Thyroid gland (tissue), 4 donors: ENCODE results near the gene F2RL2. TPM values are rescaled to one million over a fixed set of nuclear protein-coding genes. Genes with fewer than 3 reads are reported as not detected.
A peak's percentile ranks its signal among the peaks of the same experiment; 100 is the strongest.

ENCODE experiments used
- DNase-seq, 2 donors: peaks; one replicate each; pipeline ENCODE4 v3.0.0-alpha.2; 2019
- H3K27ac ChIP-seq, 3 donors: fragments of 200-600 bp; sonication (generic); 1 replicate in 2 of 3; 2 replicates in 1 of 3; pipeline ENCODE4 v1.5.1; 2016 to 2019; ENCODE audit warnings: mild to moderate bottlenecking in 1 of 3, moderate library complexity in 1 of 3
- H3K27me3 ChIP-seq: fragments of 200-600 bp; sonication (generic); one replicate; pipeline ENCODE4 v1.5.1; 2019
- H3K36me3 ChIP-seq, 2 donors: fragments of 200-600 bp; sonication (generic); one replicate each; pipeline ENCODE4 v1.5.1; 2016 to 2019
- H3K4me1 ChIP-seq, 2 donors: fragments of 200-600 bp; sonication (generic); one replicate each; pipeline ENCODE4 v1.5.1; 2017 to 2019
- H3K4me3 ChIP-seq, 3 donors: fragments of 200-600 bp; sonication (generic); replicated peaks in 1 of 3; 1 replicate in 2 of 3; 2 replicates in 1 of 3; pipeline ENCODE4 v1.5.1; 2016; ENCODE audit warnings: mild to moderate bottlenecking in 1 of 3
- H3K9me3 ChIP-seq: fragments of 200-600 bp; sonication (generic); one replicate; pipeline ENCODE4 v1.5.1; 2017
- POLR2A ChIP-seq, 2 donors: fragments of 450-650 bp; IDR thresholded peaks; one replicate each; pipeline ENCODE4 v1.6.1; 2017; ENCODE audit warnings: antibody characterized with exemption in 2 of 2, mild to moderate bottlenecking in 2 of 2, moderate library complexity in 1 of 2
- WGBS, 2 donors: methylation state at CpG; one replicate each; pipeline ENCODE4 v1.1.5; 2017; 5-methylcytosine and 5-hydroxymethylcytosine counted together
- intact Hi-C: fragments of 100-400 bp; cut with DNase I; formaldehyde crosslinking; loops from one replicate; pipeline ENCODE4 v1.15.1; 2023
- total RNA-seq, 4 donors: library from RNA; depleted of rRNA; stranded (reverse); fragments of >200 nt; gene quantifications; one replicate each; pipeline ENCODE4 v1.2.3, GENCODE V29; 2016
- TF ChIP-seq, protein P1 (sequence below), 6 experiments: fragments of 200-600 bp in 3 of 6; fragments of 450-650 bp in 3 of 6; sonication (generic) in 3 of 6; IDR thresholded peaks; one replicate each; pipeline ENCODE4 v1.5.1; 2016 to 2019; ENCODE audit warnings: antibody characterized with exemption in 6 of 6, mild to moderate bottlenecking in 2 of 6, inconsistent platforms in 1 of 6, moderate library complexity in 1 of 6

F2RL2 gene
- total RNA-seq, 4 donors from 2014 or later, result 0.13 to 0.73 (median 0.33) TPM

DNA sequence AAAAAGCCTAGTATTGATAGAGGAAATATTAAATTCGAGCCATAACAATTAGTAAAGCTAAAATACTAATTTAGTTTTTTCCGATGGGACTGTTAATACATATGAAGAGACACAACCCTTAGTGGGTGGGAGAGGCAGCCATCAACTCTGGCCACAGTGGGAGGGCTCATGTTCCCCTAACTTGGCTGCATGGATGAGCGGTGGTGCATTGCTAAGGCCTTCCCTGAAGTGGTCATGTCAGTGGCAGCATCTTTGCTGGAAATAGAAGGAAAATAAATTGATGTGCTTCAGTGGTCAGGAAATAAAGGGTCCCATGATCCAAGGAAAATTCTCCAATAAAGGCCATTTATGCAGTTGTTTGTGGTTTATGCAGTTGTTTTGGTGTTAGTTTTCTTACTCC, 33.9 kb upstream of the F2RL2 start:
- H3K27ac ChIP-seq, result peak overlapping the region in 2 of 3 donors; percentile 34 to 46
- H3K9me3 ChIP-seq, result no peaks in the 10 kb centered on the region
- 86 to 87% methylated on average over 3 of the region's 3 CpGs for WGBS, 2 donors
- TF ChIP-seq, protein P1, sequence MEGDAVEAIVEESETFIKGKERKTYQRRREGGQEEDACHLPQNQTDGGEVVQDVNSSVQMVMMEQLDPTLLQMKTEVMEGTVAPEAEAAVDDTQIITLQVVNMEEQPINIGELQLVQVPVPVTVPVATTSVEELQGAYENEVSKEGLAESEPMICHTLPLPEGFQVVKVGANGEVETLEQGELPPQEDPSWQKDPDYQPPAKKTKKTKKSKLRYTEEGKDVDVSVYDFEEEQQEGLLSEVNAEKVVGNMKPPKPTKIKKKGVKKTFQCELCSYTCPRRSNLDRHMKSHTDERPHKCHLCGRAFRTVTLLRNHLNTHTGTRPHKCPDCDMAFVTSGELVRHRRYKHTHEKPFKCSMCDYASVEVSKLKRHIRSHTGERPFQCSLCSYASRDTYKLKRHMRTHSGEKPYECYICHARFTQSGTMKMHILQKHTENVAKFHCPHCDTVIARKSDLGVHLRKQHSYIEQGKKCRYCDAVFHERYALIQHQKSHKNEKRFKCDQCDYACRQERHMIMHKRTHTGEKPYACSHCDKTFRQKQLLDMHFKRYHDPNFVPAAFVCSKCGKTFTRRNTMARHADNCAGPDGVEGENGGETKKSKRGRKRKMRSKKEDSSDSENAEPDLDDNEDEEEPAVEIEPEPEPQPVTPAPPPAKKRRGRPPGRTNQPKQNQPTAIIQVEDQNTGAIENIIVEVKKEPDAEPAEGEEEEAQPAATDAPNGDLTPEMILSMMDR (IDR thresholded peaks at IDR 0.05), result no peak
- no peak for TF ChIP-seq POLR2A (IDR thresholded peaks at IDR 0.05)
- H3K27me3 ChIP-seq, result no peaks in the 10 kb centered on the region
- H3K4me1 ChIP-seq, result peaks cover 13 to 15% of the 10 kb centered on the region in 2 donors
- intact Hi-C loops, result no loop called here
- peak; percentile 60 to 64 for DNase-seq
- no peak overlapping the region for H3K4me3 ChIP-seq
- peaks cover 0 to 2% of the 10 kb centered on the region in 2 donors for H3K36me3 ChIP-seq

DNA sequence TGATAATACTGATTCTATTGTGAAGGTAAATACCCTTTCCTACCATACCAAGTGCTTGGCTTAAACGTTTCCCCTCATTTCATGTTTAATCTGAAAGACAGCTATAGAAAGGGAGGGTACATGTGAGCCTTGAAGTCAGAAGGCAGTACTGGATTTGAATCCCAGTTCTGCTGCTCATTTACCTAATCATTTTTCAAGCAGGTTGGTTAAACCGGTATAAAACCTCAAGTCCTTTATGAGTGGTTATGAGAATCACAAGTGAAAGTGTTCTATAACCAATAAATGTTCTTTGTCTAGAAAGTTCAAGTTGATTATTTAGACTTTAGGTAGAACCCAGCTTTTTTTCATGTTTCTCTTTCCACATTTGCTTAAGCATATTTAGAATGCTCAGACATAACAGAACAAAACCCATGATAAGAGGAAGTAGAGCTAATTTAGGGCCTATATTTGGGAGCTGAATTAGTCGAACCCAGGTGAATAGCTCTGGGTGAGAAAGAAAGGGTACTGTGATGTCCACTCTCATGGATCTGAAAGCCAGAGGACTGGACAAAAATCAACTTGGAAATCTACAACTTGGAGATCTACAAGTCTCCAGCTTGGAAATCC, 29.7 kb upstream of the F2RL2 start:
- intact Hi-C loops, result no loop called here
- no peak overlapping the region for H3K27ac ChIP-seq
- 88 to 89% methylated on average over 3 of the region's 3 CpGs for WGBS, 2 donors
- DNase-seq, result no peak
- no peak overlapping the region for H3K4me3 ChIP-seq
- H3K4me1 ChIP-seq, result peaks cover 12 to 15% of the 10 kb centered on the region in 2 donors
- TF ChIP-seq POLR2A (IDR thresholded peaks at IDR 0.05), result no peak
- TF ChIP-seq, protein P1 (IDR thresholded peaks at IDR 0.05), result no peak
- H3K36me3 ChIP-seq, result no peaks in the 10 kb centered on the region
- no peaks in the 10 kb centered on the region for H3K27me3 ChIP-seq
- H3K9me3 ChIP-seq, result no peaks in the 10 kb centered on the region

DNA sequence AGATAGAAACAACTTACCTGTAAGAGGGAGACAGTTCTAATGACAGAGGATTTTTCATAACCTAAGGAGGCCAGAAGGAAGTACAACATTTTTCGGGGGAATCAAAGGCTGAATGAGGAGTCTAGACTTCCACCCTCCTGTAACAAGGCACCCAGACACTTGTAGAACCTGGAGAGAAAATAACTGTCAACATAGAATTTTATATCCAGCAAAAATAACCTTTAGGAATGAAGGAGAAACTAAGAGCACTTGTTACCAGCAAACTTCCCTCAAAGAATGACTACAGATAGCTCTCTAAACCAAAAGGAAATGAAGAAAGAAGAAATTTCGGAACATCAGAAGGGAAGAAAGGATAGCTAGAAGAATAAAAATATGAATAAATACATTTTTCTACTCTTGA, 25.9 kb upstream of the F2RL2 start:
- 98 to 100% methylated on average over 2 of the region's 2 CpGs for WGBS, 2 donors
- no peak for DNase-seq

DNA sequence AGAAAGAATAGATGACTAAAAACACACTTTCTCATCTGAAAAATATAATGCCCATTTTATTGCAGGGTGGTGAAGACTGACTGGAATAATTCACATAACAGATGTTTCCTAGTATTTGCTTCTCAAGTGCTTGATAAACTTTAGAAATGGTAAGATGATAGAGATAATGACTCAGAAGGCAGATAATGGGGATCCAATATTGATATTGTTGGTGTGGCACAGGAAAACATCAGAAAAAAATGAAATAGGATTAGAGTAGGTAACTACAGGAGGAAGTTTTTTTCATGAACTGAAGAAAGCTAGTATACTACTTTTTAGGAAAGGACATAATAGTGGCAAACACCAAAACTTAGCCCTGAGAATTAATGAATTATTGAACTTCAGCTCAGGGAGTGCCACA, 20.2 kb upstream of the F2RL2 start:
- Histone ChIP-seq H3K4me3 (no peak overlapping the region), H3K27ac (no peak overlapping the region), H3K36me3 (no peaks in the 10 kb centered on the region), H3K9me3 (no peaks in the 10 kb centered on the region), H3K27me3 (no peaks in the 10 kb centered on the region), H3K4me1 (peaks cover 5 to 8% of the 10 kb centered on the region in 2 donors)
- DNase-seq, result no peak
- intact Hi-C loops, result no loop called here
- TF ChIP-seq POLR2A (IDR thresholded peaks at IDR 0.05), result no peak
- TF ChIP-seq, protein P1 (IDR thresholded peaks at IDR 0.05), result no peak

More for the DNA sequence above, 25.9 kb upstream of the F2RL2 start:
- Histone ChIP-seq H3K27ac (no peak overlapping the region), H3K36me3 (no peaks in the 10 kb centered on the region), H3K9me3 (no peaks in the 10 kb centered on the region), H3K27me3 (no peaks in the 10 kb centered on the region), H3K4me3 (no peak overlapping the region), H3K4me1 (no peaks in the 10 kb centered on the region)
- TF ChIP-seq, protein P1 (IDR thresholded peaks at IDR 0.05), result no peak
- no peak for TF ChIP-seq POLR2A (IDR thresholded peaks at IDR 0.05)
- intact Hi-C loops, result no loop called here

DNA sequence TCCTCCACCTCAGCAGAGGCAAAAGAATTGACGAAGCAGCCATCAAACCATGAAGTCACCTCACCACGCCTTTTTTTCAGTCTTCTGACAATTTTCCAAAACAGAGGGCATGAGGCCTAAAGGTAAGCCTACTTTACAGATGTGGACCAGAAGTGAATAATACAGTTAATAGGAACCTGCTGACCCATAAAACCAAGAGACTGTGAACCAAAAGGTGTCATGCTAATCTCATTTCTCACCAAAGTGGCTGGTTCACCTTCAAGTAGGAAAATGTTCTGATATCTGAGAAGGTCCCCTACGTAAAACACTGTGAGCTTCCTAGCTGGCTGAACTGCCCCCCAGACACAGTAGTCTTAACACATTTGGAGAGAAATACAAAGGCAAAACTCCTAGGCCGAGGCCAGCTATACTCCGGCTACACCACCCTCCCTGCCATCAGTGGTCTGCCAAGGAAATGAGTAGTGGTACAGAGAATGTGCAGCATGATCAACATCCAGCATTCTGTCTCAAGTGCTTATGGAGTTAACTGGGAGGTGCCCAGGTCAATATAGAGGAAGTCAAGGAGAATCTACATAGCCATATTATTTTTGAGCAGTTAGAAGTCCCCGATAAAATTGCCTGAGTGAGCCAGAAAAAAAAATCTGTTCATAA, 19.3 kb upstream of the F2RL2 start:
- no peak for DNase-seq
- WGBS, 2 donors, result 90 to 91% methylated on average over 6 of the region's 6 CpGs

More for the DNA sequence above, 19.3 kb upstream of the F2RL2 start:
- TF ChIP-seq, protein P1 (IDR thresholded peaks at IDR 0.05), result no peak
- TF ChIP-seq POLR2A (IDR thresholded peaks at IDR 0.05), result no peak
- Histone ChIP-seq H3K9me3 (no peaks in the 10 kb centered on the region), H3K4me1 (peaks cover 7 to 13% of the 10 kb centered on the region in 2 donors), H3K27me3 (no peaks in the 10 kb centered on the region), H3K36me3 (no peaks in the 10 kb centered on the region), H3K4me3 (no peak overlapping the region), H3K27ac (no peak overlapping the region)
- intact Hi-C loops, result no loop called here
